Osteoblast (primary cell): ENCODE results near the gene UTP4. TPM values are rescaled to one million over a fixed set of nuclear protein-coding genes. Genes with fewer than 3 reads are reported as not detected.

ENCODE experiments used
- DNase-seq: peaks from one replicate; pipeline ENCODE4 v3.0.0; 2011; ENCODE audit warnings: low spot score, mixed read lengths; ENCODE audit not compliant: insufficient read length; ENCODE audit errors: missing footprints
- H2AFZ ChIP-seq: 2 replicates; pipeline ENCODE4 v1.6.0; 2011; ENCODE audit warnings: mild to moderate bottlenecking, low read length
- H3K27ac ChIP-seq: 2 replicates; pipeline ENCODE4 v1.5.1; 2011; ENCODE audit warnings: mild to moderate bottlenecking, low read depth, low read length, moderate library complexity
- H3K27me3 ChIP-seq: 2 replicates; pipeline ENCODE4 v1.6.0; 2012; ENCODE audit warnings: mild to moderate bottlenecking, control low read depth, inconsistent platforms, low read length, moderate library complexity; ENCODE audit not compliant: insufficient read depth
- H3K36me3 ChIP-seq: 2 replicates; pipeline ENCODE4 v1.5.1; 2011; ENCODE audit warnings: mild to moderate bottlenecking, low read length, control low read depth, moderate library complexity; ENCODE audit not compliant: insufficient read depth
- H3K4me1 ChIP-seq: 2 replicates; pipeline ENCODE4 v1.5.1; 2011; ENCODE audit warnings: mild to moderate bottlenecking, low read length, control low read depth, moderate library complexity; ENCODE audit not compliant: insufficient read depth
- H3K4me2 ChIP-seq: 2 replicates; pipeline ENCODE4 v1.6.0; 2011; ENCODE audit warnings: mild to moderate bottlenecking, low read length; ENCODE audit not compliant: insufficient read depth
- H3K4me3 ChIP-seq: fragments of 200-600 bp; sonication (generic); 3 replicates; pipeline ENCODE4 v1.5.1; 2012; ENCODE audit warnings: mild to moderate bottlenecking, low read length, inconsistent platforms; ENCODE audit not compliant: insufficient read depth
- H3K79me2 ChIP-seq: 2 replicates; pipeline ENCODE4 v1.6.0; 2012; ENCODE audit warnings: mild to moderate bottlenecking, low read length, control low read depth, inconsistent platforms; ENCODE audit not compliant: insufficient read depth
- H3K9me3 ChIP-seq: 2 replicates; pipeline ENCODE4 v1.5.1; 2011; ENCODE audit warnings: low read depth, low read length, control low read depth
- H4K20me1 ChIP-seq: 2 replicates; pipeline ENCODE4 v1.6.0; 2012; ENCODE audit warnings: mild to moderate bottlenecking, low read length, control low read depth; ENCODE audit not compliant: insufficient read depth
- total RNA-seq: library from RNA; depleted of rRNA; stranded (reverse); fragments of >200 nt; gene quantifications from 2 replicates; pipeline ENCODE4 v1.2.3, GENCODE V29; 2012
- TF ChIP-seq, protein P1 (sequence below): IDR thresholded peaks from 2 replicates; pipeline ENCODE4 v1.5.1; 2011; ENCODE audit warnings: mild to moderate bottlenecking, low read depth, low read length, moderate library complexity; ENCODE audit errors: extremely low read depth

The UTP4 gene
- total RNA-seq, 1 donor: 17.4 TPM

DNA sequence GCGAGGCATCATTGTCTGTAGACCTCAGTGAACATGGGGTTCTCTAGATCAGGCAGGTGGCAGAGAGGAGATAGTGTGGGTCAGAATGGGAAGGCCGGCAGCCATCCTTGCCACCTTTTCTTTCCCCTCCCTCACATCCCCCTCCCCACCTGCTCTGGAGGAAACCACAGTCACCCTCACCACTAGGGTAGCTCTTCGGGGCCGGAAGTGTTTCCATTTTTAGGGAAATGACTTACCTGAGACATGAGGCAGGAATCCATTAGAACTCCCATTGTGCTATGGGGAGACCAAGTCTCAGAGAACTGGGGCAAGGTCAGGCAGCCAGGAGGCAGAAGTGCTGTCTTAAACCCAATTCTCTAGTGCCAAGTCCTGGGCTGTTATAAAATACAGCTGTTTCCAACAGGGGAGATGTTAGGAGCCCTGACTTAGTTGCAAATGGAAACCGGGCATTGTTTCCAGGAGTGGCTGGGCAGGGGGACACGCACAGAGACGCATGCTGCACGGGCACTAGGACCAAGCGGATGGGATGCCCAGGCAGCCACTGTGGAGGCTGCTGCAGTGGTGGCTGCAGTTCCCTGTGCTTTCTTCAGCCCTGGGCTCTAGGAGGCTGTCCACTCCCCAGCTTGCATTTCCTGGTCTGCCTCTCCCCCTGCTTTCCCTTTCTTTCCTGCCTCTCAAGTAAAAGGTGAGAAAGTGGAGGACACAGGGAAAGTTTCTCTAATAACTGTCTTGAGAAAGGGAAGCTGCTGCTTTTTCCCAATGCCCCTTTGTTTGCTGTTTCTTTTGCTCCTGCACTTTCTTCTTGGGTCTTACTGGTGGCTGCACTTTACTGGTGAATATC, 24.2 kb upstream of the UTP4 start:
- H3K4me3 ChIP-seq: peak overlapping the region; percentile 77
- H3K9me3 ChIP-seq: no peaks in the 10 kb centered on the region
- H2AFZ ChIP-seq: no peak overlapping the region
- TF ChIP-seq, protein P1, sequence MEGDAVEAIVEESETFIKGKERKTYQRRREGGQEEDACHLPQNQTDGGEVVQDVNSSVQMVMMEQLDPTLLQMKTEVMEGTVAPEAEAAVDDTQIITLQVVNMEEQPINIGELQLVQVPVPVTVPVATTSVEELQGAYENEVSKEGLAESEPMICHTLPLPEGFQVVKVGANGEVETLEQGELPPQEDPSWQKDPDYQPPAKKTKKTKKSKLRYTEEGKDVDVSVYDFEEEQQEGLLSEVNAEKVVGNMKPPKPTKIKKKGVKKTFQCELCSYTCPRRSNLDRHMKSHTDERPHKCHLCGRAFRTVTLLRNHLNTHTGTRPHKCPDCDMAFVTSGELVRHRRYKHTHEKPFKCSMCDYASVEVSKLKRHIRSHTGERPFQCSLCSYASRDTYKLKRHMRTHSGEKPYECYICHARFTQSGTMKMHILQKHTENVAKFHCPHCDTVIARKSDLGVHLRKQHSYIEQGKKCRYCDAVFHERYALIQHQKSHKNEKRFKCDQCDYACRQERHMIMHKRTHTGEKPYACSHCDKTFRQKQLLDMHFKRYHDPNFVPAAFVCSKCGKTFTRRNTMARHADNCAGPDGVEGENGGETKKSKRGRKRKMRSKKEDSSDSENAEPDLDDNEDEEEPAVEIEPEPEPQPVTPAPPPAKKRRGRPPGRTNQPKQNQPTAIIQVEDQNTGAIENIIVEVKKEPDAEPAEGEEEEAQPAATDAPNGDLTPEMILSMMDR: no peak
- no peak overlapping the region for H3K27ac ChIP-seq
- no peaks in the 10 kb centered on the region for H3K79me2 ChIP-seq
- H3K36me3 ChIP-seq: peaks cover 17% of the 10 kb centered on the region
- no peaks in the 10 kb centered on the region for H3K27me3 ChIP-seq
- H3K4me2 ChIP-seq: peak overlapping the region; percentile 77
- peaks cover 32% of the 10 kb centered on the region for H4K20me1 ChIP-seq
- peaks cover 15% of the 10 kb centered on the region for H3K4me1 ChIP-seq
- no peak for DNase-seq

DNA sequence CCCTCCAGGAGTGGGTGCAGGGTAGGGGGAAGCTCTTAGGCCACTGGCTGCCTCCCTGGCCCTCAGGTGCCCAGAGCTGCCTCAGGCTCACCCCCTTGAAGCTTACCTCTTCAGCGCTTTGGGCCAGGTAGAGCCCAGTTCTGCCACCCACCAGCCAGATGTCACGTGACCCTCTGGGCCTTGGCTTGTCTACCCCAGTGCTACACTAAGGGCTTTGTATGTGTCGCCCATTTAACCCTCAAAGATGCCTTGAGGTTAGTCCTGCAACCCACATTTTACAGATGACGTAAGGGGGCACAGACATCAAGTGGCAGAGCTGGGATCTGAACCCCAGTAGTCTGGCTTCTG, 23.6 kb upstream of the UTP4 start:
- no peaks in the 10 kb centered on the region for H3K27me3 ChIP-seq
- H3K4me3 ChIP-seq: no peak overlapping the region
- peaks cover 17% of the 10 kb centered on the region for H3K36me3 ChIP-seq
- peaks cover 32% of the 10 kb centered on the region for H4K20me1 ChIP-seq
- no peak for DNase-seq
- H3K4me2 ChIP-seq: no peak overlapping the region
- H2AFZ ChIP-seq: no peak overlapping the region
- no peak overlapping the region for H3K27ac ChIP-seq
- H3K4me1 ChIP-seq: peaks cover 15% of the 10 kb centered on the region
- TF ChIP-seq, protein P1: no peak
- no peaks in the 10 kb centered on the region for H3K79me2 ChIP-seq
- no peaks in the 10 kb centered on the region for H3K9me3 ChIP-seq

DNA sequence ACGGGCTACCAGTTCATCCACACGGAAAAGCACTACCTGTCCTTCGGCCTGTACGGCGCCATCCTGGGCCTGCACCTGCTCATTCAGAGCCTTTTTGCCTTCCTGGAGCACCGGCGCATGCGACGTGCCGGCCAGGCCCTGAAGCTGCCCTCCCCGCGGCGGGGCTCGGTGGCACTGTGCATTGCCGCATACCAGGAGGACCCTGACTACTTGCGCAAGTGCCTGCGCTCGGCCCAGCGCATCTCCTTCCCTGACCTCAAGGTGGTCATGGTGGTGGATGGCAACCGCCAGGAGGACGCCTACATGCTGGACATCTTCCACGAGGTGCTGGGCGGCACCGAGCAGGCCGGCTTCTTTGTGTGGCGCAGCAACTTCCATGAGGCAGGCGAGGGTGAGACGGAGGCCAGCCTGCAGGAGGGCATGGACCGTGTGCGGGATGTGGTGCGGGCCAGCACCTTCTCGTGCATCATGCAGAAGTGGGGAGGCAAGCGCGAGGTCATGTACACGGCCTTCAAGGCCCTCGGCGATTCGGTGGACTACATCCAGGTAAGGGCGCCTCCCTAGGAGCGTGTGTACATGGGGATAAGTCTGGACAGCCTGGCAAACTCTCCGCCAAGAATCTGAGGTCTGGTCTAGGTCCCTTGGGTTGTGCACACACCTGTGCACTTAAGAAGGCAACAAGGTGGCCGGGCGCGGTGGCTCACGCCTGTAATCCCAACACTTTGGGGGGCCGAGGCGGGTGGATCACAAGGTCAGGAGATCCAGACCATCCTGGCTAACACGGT, 22.8 kb upstream of the UTP4 start:
- Histone ChIP-seq H4K20me1 (peaks cover 36% of the 10 kb centered on the region), H3K9me3 (no peaks in the 10 kb centered on the region), H2AFZ (no peak overlapping the region), H3K4me1 (peaks cover 15% of the 10 kb centered on the region), H3K79me2 (no peaks in the 10 kb centered on the region), H3K36me3 (peaks cover 22% of the 10 kb centered on the region), H3K27me3 (no peaks in the 10 kb centered on the region), H3K4me3 (no peak overlapping the region), H3K4me2 (no peak overlapping the region), H3K27ac (no peak overlapping the region)
- no peak for DNase-seq
- TF ChIP-seq, protein P1: no peak

DNA sequence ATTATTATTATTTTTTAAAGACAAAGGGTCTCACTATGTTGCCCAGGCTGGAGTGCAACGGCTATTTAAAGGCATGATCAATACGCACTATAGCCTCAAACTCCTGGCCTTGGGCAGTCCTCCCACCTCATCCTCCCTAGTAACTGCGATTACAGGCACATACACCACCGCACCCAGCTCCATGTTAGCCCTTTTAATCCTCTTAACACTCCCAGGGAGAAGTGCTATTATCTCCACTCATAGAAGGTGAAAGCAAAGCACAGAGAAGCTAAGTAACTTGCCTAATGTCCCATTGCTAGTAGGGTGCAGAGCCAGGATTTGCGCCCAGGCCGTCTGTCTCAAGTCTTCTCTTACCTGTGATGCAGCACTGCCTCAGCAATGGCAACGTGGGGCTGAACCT, 22.0 kb upstream of the UTP4 start:
- no peaks in the 10 kb centered on the region for H3K79me2 ChIP-seq

More for the DNA sequence above, 22.0 kb upstream of the UTP4 start:
- H4K20me1 ChIP-seq: peaks cover 41% of the 10 kb centered on the region
- no peak for DNase-seq
- H3K4me3 ChIP-seq: no peak overlapping the region
- H3K4me2 ChIP-seq: no peak overlapping the region
- no peak overlapping the region for H3K27ac ChIP-seq
- H3K27me3 ChIP-seq: no peaks in the 10 kb centered on the region
- no peaks in the 10 kb centered on the region for H3K9me3 ChIP-seq
- no peak overlapping the region for H2AFZ ChIP-seq
- peaks cover 15% of the 10 kb centered on the region for H3K4me1 ChIP-seq
- H3K36me3 ChIP-seq: peaks cover 29% of the 10 kb centered on the region
- TF ChIP-seq, protein P1: no peak
